HepG2 (cell line): Measurements from ENCODE around the gene PNMA6F. TPM values are rescaled to one million over a fixed set of nuclear protein-coding genes. Genes with fewer than 3 reads are reported as not detected.

Experiments used
- CEBPZ ChIP-seq: IDR thresholded peaks from 2 replicates; pipeline ENCODE4 v1.6.1; 2012; ENCODE audit warnings: low read length, improper control_type of control experiment
- GABPB1 ChIP-seq: IDR thresholded peaks from 2 replicates; pipeline ENCODE4 v1.6.1; 2016; ENCODE audit warnings: mild to moderate bottlenecking, missing genetic modification reagents, moderate library complexity, missing compliant biosample characterization
- HBP1 ChIP-seq: IDR thresholded peaks from 2 replicates; pipeline ENCODE4 v1.6.1; 2016; ENCODE audit warnings: low read depth, control low read depth
- KAT7 ChIP-seq: IDR thresholded peaks from 2 replicates; pipeline ENCODE4 v1.6.1; 2018; ENCODE audit warnings: borderline replicate concordance, missing compliant biosample characterization
- NONO ChIP-seq, 2 experiments: fragments of 450-650 bp in 1 of 2; sonication (generic) in 1 of 2; formaldehyde crosslinking in 1 of 2; IDR thresholded peaks in 1 of 2; conservative IDR thresholded peaks in 1 of 2; 2 replicates each; pipeline versions ENCODE4 v1.6.1 to v1.8.0; 2017 to 2022; ENCODE audit warnings: mild to moderate bottlenecking in 1 of 2, missing genetic modification reagents in 1 of 2, moderate library complexity in 1 of 2
- PITX1 ChIP-seq: sonication (generic); formaldehyde crosslinking; IDR thresholded peaks from 2 replicates; pipeline ENCODE4 v1.5.1; 2020; ENCODE audit warnings: mild to moderate bottlenecking, missing genetic modification reagents
- SOX5 ChIP-seq: IDR thresholded peaks from 2 replicates; pipeline ENCODE4 v1.6.1; 2016; ENCODE audit warnings: borderline replicate concordance
- STAT6 ChIP-seq: sonication (generic); formaldehyde crosslinking; IDR thresholded peaks from 2 replicates; pipeline ENCODE4 v1.4.0; 2020; ENCODE audit warnings: missing genetic modification reagents, mild to moderate bottlenecking, borderline replicate concordance
- ZFP36 ChIP-seq: fragments of 150-350 bp; IDR thresholded peaks from 2 replicates; pipeline ENCODE4 v1.6.1; 2018; ENCODE audit warnings: borderline replicate concordance, low read length, low read depth; ENCODE audit not compliant: partially characterized antibody
- ZMYM3 ChIP-seq: sonication (generic); formaldehyde crosslinking; IDR thresholded peaks from 2 replicates; pipeline ENCODE4 v1.5.1; 2020; ENCODE audit warnings: mild to moderate bottlenecking, missing genetic modification reagents
- ZNF121 ChIP-seq: sonication (generic); formaldehyde crosslinking; IDR thresholded peaks from 2 replicates; pipeline ENCODE4 v1.5.0; 2020; ENCODE audit warnings: mild to moderate bottlenecking, missing genetic modification reagents
- ZNF296 ChIP-seq: sonication (generic); formaldehyde crosslinking; conservative IDR thresholded peaks from 2 replicates; pipeline ENCODE4 v1.5.0; 2020; ENCODE audit warnings: mild to moderate bottlenecking, missing genetic modification reagents
- ZNF598 ChIP-seq: sonication (generic); formaldehyde crosslinking; IDR thresholded peaks from 2 replicates; pipeline ENCODE4 v1.5.1; 2020; ENCODE audit warnings: mild to moderate bottlenecking, missing genetic modification reagents, borderline replicate concordance
- ZNF616 ChIP-seq: sonication (generic); formaldehyde crosslinking; IDR thresholded peaks from 2 replicates; pipeline ENCODE4 v1.5.0; 2020; ENCODE audit warnings: low read depth, mild to moderate bottlenecking, missing genetic modification reagents
- ZSCAN21 ChIP-seq: sonication (generic); formaldehyde crosslinking; IDR thresholded peaks from 2 replicates; pipeline ENCODE4 v1.8.0; 2022; ENCODE audit warnings: mild to moderate bottlenecking, missing genetic modification reagents, moderate library complexity, borderline replicate concordance
- polyA plus RNA-seq, 8 experiments: library from polyadenylated mRNA; depleted of rRNA in 3 of 8; stranded (reverse) in 7 of 8; unstranded in 1 of 8; fragments of >200 nt; fragmentation: Illumina TruSeq in 4 of 8; extraction: Trizol in 4 of 8; gene quantifications; 2 replicates each; pipeline versions ENCODE4 v1.2.1 to v1.2.3, GENCODE V29; 2011 to 2016; ENCODE audit warnings: low read depth in 4 of 8, missing spikeins in 1 of 8, mixed read lengths in 1 of 8; ENCODE audit not compliant: insufficient read depth in 1 of 8
- total RNA-seq, 5 experiments: library from RNA; depleted of rRNA; stranded (reverse); fragments of >200 nt; fragmentation: Illumina TruSeq; extraction: Trizol; gene quantifications; 2 replicates each; pipeline ENCODE4 v1.2.3, GENCODE V29; 2016; ENCODE audit warnings: low read depth in 1 of 5
- TF ChIP-seq, protein P1 (sequence below): sonication (generic); formaldehyde crosslinking; IDR thresholded peaks from 2 replicates; pipeline ENCODE4 v1.5.0; 2020; ENCODE audit warnings: mild to moderate bottlenecking, missing genetic modification reagents
- TF ChIP-seq, protein P2 (sequence below): fragments of 450-650 bp; IDR thresholded peaks from 2 replicates; pipeline ENCODE4 v1.6.1; 2016

Gene PNMA6F
- total and polyA plus RNA-seq, 2 of the 13 experiments (the other 11 are each of a cell fraction or from before 2014, with no cell fraction given): not detected

DNA sequence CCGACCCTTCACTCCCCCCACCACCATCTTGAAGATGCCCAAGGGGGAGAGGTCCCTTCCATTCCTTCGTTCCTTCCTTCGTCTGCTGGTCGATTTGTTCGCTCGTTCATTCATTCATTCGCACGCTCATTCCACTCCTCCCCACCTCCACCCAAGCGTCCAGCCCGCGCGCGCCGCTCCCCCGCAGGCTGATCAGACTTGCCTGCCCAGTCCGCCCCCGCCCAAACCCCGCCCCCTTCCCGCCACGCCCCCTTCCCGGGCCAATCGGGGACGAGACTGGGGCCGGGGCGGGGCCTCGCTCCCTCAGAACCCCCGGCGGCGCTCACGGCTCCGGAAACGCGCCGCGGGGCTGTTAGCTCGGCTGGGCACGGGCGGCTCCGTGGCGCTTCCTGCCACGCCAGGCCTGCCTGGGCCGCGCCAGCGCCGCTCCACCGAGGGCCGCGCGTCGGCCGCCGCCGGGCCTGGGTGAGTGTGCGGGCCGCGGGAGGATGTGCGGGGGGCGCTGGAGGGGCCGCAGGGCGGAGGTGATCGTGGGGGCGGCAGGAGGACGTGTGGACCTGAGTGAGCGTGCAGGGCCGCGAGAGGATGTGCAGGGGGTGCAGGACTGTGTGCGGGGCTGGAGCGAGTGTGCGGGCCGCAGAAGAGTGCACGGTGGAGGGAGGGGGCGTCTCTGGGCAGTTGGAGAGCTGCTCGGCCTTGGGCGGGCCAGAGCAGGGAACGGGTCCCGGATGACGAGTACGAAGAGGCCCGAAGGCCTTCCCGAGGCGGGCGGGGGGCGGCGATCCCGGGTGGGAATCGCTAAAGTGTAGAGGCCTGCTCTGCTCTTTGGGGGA, 12.5 kb upstream of the PNMA6F start, which contains the start of gene ZNF275 (continued):
- TF ChIP-seq CEBPZ (no peak), ZNF121 (CRISPR knock-in tag) (no peak), KAT7 (CRISPR knock-in tag) (no peak), GABPB1 (peak; percentile 47; the same call in 1 of the 2 replicates), ZNF296 (CRISPR knock-in tag) (no peak), ZSCAN21 (CRISPR knock-in tag) (no peak), PITX1 (no peak), STAT6 (CRISPR knock-in tag) (no peak), HBP1 (CRISPR knock-in tag) (no peak), SOX5 (CRISPR knock-in tag) (no peak), ZNF598 (CRISPR knock-in tag) (no peak), ZNF616 (no peak), NONO (IDR thresholded peaks at IDR 0.05) (no peak), NONO (CRISPR knock-in tag; conservative IDR thresholded peaks at IDR 0.05) (no peak), ZMYM3 (no peak), ZFP36 (no peak)
- TF ChIP-seq, protein P1, sequence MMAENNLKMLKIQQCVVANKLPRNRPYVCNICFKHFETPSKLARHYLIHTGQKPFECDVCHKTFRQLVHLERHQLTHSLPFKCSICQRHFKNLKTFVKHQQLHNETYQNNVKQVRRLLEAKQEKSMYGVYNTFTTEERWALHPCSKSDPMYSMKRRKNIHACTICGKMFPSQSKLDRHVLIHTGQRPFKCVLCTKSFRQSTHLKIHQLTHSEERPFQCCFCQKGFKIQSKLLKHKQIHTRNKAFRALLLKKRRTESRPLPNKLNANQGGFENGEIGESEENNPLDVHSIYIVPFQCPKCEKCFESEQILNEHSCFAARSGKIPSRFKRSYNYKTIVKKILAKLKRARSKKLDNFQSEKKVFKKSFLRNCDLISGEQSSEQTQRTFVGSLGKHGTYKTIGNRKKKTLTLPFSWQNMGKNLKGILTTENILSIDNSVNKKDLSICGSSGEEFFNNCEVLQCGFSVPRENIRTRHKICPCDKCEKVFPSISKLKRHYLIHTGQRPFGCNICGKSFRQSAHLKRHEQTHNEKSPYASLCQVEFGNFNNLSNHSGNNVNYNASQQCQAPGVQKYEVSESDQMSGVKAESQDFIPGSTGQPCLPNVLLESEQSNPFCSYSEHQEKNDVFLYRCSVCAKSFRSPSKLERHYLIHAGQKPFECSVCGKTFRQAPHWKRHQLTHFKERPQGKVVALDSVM (CRISPR knock-in tag): no peak
- TF ChIP-seq, protein P2, sequence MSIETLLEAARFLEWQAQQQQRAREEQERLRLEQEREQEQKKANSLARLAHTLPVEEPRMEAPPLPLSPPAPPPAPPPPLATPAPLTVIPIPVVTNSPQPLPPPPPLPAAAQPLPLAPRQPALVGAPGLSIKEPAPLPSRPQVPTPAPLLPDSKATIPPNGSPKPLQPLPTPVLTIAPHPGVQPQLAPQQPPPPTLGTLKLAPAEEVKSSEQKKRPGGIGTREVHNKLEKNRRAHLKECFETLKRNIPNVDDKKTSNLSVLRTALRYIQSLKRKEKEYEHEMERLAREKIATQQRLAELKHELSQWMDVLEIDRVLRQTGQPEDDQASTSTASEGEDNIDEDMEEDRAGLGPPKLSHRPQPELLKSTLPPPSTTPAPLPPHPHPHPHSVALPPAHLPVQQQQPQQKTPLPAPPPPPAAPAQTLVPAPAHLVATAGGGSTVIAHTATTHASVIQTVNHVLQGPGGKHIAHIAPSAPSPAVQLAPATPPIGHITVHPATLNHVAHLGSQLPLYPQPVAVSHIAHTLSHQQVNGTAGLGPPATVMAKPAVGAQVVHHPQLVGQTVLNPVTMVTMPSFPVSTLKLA: no peak
